ENCODE data around the gene CDK5.
A peak's percentile ranks its signal among the peaks of the same experiment; 100 is the strongest.
"Not testable (repeated sequence)": the region's sequence is repeated elsewhere in the genome, so short reads cannot be mapped to it uniquely, and the experiment has no call there.

Gene CDK5

DNA sequence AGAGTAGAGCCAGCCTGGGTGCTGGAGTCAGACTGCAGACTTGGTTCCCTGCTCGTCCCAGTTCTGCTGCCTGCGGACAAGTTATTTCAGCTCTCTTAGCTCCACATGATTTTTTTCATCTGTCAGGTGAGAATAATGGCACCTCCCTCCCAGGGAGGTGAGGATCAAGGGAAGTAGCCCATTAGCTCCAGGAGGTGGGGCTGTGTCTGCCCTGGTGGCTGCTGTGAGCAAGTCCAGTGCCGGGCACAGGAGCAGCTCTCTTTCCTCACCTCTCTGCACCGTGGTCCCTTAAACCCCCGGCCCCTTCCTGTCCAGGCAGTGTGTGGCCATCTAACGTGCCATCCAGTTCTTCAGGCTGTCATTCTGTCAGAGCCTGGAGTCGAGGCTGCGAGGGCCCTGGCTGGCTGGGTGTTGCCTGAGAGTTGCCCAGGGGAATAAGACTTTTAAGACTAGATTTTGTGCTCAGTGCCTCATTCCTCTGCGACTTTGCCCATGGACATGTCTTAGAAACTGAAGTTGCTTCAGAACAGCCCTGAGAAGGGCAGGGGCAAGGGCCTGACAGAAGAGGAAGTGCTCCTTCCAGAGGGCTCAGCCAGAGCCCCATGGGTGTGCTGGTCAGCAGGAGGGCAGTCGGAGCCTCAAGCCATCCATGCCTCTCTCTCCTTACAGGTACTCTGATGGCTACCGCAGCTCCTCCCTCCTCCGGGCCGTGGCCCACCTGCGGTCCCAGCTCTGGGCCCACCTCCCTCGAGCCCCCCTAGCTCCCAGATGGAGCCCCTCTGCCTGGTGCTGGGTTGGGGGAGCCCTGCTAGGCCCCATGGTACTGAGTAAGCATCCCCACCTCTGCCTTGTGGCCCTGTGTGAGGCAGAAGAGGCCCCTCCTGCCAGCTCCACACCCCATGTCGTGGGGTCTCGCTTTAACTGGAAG is 24.5 kb downstream of the CDK5 start:
- DNase-seq = no peak

DNA sequence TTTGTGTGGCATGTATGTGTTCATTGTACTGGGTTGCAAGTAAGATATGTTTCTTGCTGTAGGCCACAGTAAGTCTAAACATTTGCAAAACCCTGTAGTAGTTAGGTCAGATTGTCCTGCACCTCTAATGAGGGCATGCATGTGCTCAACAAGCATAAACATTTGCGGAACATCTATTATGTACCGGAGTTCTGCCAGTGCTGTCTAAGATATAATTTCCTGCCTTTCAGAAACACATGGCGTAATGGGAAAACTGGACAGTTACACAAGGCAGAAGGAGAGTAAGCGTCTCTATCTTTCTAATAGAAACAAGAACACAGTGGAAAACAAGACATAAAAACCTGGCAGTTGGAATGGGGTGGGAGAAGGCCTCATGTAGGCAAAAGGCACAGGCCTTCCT is 26.7 kb downstream of the CDK5 start:
- no peak for DNase-seq

DNA sequence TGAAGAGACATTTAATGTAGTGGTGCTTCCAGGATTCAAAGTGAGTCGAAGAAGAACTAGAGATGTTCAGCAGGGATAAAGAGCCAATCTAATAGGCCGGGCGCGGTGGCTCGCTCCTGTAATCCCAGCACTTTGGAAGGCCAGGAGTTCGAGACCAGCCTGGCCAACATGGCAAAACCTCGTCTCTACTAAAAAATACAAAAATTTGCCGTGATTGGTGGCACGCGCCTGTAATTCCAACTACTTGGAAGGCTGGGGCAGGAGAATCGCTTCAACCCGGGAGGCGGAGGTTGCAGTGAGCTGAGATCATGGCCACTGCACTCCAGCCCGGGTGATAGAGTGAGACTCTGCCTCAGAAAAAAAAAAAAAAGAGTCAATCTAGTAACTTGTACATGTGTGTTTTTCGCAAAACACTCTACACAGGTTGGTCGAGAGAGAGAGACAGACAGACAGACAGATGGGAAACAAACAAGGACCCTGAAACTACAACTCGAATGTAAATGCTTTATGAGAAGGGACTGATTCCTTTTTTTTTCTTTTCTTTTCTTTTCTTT is 28.7 kb downstream of the CDK5 start:
- DNase-seq = no peak

DNA sequence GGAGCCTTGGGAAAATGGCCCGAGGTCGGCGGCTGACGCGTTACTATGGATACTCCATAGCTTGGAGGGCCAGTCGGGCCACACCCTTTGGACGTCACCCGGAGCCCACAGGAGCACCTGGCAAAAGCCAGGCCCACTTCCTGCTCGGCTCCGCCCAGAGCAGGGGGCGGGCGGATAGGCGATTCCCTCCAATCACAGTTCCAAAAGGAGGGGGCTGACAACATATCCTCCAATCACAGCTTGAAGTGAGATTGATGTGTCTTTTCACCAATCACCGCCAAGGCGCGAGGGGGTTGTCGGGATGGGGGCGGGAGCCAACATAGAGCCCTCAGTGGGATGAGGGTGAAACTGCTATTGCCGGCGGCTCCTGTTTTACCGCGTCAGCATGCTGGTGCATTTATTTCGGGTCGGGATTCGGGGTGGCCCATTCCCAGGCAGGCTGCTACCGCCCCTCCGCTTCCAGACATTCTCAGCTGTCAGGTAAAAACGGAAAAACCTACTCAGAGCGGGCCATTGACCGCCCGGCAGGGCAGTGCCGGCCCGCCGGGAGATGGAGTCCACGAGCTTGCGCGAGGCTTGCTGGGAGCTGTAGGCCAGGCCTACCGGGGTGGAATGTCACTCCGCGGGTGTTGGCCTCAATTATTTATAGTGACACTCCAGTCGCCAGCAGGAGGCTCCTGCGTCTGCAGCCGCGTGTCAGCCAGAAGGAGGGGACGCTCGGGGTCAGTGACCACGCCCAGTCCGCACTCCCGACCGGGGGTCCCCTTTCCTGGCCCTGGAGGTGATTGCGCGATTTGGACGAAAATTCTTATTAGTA is 29.4 kb downstream of the CDK5 start, which contains the start of gene ABCB8:
TSS of gene ABCB8 (plus strand) at position 320 of the 817 bp plus-strand sequence. CDS start at position 386, 66 bp downstream.
- peak; percentile 100 for DNase-seq

DNA sequence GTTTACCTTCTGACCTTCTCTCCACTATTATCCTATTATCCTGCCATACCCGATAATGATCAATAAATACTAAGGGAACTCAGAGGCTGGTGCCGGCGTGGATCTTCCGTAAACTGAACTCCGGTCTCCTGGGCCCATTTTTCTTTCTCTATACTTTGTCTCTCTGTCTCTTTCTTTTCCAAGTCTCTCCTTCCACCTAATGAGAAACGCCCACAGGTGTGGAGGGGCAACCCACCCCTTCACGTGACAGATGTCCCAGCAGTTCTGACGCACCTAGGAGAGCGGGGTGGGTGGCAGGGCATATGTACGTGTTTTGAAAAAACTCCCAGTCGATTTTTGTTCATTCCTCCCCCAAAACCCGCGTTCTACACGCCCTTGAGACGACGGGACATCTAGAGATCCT is 30.0 kb downstream of the CDK5 start:
- not testable (repeated sequence) for DNase-seq

DNA sequence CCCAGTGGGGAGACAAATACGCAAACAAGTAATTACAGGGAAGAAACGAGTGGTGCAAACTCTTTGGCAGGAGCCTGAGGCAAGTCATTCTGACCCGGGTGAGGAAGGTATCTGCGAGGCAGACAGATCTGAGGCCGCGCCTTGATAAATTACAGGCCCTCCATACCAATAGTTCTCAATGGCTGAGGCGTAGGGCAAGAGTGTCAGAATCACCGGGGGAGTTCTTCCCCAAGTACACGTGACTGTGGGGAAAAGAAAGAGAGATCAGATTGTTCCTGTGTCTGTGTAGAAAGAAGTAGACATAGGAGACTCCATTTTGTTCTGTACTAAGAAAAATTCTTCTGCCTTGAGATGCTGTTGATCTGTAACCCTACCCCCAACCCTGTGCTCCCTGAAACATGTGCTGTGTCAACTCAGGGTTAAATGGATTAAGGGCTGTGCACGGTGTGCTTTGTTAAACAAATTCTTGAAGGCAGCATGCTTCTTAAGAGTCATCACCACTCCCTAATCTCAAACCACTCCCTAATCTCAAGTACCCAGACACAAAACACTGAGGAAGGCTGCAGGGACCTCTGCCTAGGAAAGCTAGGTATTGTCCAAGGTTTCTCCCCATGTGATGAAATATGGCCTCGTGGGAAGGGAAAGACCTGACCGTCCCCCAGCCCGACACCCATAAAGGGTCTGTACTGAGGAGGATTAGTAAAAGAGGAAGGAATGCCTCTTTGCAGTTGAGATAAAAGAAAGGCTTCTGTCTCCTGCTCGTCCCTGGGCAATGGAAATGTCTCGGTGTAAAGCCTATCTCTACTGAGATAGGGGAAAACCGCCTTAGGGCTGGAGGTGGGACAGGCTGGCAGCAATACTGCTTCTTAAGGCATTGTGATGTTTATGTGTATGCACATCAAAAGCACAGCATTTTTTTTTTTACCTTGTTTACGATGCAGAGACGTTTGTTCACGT is 30.6 kb downstream of the CDK5 start:
- not testable (repeated sequence) for DNase-seq

DNA sequence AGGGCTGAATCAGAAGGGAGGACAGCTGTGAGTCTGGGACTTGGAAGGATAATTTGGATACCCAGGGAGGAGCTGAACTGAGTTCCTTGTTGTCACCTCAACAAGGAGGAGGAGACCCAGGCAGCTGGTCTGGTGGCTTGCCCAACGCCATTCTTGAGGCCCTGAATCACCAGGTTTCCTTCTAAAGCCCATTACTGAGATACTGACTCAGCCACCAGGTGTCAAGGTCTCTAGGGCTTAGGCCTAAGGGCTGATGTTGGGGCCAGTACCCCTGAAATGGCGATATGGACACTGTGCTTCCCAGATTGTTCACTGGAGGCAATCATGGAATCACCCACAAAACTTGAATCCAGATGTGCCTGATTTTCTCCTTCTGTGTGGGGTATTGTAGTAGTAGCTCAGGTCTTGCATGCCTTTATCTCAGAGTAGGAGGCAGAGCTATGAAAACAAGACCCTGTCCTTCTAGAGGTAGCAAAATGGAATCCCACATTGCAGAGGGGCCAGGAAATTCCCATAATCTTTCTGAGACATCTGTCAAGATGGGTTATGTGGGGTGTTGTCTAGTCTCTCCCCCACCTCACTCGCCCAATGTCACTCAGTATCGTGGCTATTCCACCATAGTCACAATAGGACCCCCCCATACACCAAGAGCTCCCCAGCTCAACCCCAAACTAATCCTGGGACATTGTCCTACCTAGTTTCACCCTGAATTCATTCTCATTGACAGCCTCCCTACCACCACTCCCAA is 31.6 kb downstream of the CDK5 start:
- DNase-seq = no peak

DNA sequence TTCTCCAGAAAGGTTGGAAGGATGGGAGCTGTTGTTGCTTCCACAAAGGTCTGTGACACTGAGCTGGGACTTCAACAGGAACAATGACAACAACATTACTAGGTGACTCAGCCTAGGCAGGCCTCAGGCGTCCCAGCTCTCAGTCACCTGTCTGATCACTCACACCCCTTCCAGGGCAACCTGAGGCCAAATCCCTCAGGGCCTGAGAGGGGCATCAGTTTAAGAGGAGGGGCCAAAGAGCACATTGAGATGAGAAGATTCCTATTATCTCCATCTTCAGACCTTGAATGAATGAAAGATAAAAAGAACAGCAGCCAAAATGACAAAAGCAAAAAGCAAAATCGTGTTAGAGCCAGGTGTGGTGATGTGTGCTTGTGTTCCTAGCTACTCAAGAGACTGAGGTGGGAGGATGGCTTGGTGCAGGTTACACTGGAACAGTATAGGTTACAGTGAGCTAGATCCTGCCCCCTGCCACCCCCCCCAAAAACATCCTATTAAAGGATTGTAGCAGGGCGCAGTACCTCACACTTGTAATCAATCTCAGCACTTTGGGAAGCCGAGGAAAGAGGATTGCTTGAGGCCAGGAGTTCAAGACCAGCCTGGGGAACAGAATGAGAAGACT is 33.2 kb downstream of the CDK5 start, which contains the start of gene ATG9B:
TSS of gene ATG9B (minus strand) at position 60 of the 622 bp plus-strand sequence. CDS start 71 bp downstream, outside the sequence.
- no peak for DNase-seq

DNA sequence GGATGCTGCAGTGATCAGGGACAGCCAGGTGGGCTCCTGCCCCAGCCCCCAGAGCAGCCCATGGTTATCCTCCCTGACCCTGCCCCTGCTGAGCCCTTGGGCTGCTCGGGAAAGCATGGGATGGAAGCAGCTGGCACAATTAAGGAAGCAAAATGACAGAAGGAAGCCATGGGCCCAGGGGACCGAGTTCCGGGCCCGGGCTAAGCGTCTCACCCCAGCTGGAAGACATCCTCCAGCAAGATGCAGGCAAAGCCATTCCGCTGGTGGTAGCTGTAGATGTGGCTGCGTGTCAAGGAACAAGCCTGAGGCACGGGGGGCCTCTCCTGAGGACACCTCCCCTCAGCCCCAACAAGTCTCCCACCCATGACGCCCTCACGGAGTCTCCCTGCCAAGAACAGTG is 34.5 kb downstream of the CDK5 start:
- DNase-seq = no peak

DNA sequence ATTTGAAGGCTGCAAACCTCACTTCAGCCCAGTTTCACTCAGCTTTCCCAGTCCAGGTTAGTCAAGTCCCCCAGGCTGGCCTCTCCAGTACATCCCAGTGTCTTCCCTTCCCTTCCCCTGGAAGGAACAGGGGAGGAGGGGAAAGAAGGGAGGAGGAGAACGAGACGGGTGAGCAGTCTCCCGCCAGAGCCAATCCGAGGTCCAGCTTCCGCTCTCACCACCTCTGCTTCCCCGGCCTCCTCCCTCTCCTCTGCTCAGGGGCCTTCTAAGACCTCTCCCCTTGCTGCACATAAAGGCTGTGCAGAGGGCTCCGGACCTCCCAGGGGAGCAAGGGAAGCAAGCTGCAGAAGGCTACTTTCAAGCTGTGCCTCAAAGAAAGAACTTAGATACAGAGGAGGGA is 37.5 kb downstream of the CDK5 start:
- no peak for DNase-seq

DNA sequence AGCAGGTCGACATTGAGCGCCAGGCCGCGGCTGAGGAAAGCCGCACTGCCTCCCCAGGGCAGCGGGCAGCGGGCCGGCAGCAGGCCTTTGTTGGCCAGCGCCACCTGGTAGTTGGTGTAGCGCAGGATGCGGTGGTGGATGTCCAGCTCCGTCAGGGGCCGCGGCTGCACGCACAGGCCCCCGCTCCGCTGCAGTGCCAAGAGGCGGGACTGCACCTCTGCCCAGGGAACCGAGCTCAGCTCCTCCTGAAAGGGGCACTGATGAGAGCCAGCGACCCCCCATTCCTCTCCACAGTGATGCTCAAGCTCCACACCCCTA is 38.6 kb downstream of the CDK5 start:
- DNase-seq = no peak

DNA sequence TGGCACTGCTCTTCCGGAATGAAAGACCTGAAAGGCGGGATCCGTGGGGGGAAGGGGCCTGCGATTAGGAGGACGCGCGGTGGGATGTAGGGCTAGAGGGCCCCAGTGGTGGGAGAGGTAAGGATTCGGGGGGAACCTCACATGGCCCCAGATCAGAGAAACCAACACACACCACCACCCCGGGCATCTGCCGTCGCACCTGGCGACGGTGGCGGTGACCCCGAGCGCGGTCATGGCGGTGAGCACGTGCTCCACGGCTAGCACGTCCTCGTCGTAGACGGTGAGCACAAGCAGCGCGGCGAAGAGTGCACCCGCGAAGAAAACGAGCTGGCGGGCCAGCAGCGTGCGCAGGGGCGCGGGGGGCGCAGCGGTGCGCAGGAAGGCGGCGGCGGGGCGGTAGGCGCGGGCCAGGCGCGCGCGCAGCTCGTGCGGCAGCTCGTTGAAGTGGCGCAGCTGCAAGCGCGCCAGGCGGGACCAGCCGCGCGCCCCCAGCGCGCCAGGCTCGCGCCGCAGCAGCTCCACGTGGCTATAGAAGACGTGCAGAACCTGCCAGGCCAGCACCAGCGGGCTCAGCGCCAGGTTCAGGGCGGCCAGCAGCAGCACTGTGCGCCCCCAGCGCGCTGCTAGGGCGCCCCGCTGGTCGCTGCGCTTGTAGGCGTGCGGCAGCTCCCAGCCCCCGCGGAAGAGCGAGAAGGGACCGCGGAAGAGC is 39.1 kb downstream of the CDK5 start:
- peak; percentile 47 for DNase-seq

DNA sequence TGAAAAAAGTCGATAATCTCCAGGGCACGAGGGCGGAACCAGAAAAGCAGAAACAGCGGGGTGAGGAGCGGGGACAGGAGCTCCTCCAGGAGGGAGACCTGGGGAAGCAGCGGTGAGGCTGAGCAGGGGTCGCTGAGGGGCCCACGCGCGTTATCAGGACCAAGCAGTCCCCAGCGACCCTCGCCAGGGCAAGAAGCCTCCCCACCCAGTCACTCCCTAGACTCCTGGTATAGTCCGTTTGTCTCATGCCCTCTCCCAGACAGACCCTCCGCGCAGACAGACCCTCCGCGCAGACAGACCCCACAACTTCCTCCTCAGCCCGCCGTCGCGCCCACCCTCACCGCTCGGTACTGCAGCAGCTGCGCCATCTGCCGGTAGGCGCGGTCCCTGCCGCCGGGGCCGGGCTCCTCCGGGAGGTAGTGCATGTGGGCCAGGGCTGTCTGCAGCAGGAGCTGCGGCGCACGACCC is 39.7 kb downstream of the CDK5 start:
- peak; percentile 83 for DNase-seq

DNA sequence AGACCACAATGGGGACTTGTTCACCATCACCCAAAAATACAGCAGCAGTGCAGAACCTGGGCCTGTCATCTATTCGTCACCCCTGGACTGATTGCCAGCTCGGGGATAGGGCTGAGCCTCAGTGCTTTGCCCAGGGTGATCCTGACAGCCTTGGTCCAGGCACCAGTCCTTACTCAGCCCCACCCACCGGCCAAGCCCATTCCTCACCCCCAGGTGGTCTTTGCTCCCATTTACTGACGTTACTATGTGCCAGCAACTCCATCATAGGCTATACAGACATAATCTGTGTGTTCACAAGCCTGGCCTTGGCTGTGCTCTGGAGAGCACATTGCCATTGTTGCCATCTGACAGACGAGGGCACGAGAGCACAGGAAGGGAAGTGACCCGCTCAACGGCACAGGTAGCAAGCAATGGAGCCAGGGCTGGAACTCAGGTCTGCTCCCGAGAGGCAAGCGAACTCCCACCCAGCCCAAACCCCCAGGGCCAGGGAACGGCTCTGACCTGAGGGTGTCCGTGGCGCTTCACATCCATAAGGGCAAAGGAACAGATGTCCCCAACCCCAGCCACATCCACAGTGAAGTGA is 40.2 kb downstream of the CDK5 start:
- no peak for DNase-seq

DNA sequence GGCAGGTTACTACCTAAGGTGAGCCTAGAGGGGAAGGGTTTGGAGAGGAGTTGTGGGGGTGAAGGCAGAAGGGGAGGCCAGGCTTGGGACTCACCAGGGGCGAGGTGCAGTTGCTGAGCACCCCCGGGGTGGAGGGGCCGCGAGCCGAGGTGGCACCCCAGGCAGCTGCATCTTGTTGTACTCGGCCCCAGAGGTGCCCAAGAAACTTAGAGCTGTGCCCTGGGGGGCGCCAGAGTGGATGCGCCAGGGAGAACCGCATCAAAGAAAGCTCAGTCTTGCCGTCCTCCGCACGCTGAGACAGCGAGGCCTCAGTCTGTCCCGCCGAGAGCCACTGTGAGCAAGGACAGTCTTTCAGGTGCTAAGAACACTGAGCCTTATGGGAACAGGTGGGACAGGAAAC is 40.8 kb downstream of the CDK5 start:
- DNase-seq = no peak

DNA sequence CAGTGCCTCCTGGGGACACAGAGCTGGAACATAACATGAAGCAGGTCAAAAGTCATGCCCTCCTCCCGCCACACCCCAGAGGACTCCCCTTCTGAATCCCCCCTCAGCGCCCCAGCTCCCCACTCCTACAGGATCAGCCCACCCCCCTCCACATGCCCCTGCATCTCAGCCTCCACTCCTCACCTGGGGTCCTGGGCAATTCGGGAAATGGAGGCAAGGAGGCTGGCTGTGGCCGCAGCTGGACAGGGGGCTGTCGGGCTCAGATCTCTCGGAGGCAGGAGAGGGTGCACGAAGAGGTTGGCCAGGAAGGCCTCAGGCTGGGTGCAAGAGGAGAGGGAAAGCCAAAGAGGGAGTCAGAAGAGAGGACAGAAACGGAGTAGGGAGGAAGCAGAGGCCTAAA is 41.2 kb downstream of the CDK5 start:
- DNase-seq = no peak

DNA sequence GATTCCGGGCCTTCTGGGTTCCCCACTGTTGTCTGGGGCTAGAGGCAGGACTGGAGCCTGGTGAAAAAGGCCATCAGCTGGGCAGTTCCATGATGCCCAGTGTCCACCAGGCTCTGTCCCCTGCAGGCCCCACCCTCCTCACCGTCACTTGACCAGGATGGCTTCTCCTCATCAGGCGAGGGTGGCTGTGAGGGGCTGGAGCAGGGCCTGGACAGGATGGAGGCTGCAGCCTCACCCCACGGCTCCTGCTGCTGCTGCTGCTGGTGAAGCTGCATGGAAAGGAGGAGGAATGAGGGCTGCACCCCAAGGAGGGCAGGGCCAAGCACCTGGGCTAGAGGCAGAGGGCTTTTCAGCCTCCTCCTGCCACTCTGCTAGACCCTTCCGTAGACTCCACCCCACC is 41.7 kb downstream of the CDK5 start:
- no peak for DNase-seq

DNA sequence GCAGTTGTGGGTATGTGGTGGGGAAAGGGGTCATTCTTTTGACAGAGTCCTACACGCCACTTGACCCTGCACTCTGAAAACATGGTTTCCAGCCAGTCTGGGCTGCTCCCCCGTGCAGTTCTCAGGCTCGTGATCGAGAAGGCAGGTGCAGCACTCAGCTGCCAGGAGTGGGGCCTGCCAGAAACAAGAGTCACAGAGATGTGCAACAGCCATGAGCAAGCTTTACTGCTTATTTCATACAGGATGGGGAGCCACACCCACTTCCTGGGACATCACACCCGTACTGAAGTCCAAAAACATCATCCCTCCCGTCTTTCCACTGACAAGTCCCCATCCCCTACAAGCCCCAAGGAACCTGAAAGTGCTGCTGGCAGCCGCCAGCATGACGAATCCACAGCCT is 42.7 kb downstream of the CDK5 start:
- DNase-seq = peak; percentile 49

DNA sequence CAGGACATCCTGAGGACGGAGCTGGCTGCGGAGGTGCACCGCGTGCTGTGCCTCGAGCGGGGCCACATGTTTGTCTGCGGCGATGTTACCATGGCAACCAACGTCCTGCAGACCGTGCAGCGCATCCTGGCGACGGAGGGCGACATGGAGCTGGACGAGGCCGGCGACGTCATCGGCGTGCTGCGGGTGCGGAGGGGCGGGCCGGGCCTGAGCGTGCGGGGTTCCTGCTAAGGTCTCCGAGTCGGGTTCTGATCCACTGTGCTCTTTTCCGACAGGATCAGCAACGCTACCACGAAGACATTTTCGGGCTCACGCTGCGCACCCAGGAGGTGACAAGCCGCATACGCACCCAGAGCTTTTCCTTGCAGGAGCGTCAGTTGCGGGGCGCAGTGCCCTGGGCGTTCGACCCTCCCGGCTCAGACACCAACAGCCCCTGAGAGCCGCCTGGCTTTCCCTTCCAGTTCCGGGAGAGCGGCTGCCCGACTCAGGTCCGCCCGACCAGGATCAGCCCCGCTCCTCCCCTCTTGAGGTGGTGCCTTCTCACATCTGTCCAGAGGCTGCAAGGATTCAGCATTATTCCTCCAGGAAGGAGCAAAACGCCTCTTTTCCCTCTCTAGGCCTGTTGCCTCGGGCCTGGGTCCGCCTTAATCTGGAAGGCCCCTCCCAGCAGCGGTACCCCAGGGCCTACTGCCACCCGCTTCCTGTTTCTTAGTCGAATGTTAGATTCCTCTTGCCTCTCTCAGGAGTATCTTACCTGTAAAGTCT is 43.8 kb downstream of the CDK5 start:
- peak; percentile 96 for DNase-seq
